HG02571 (cell line): ENCODE results near the gene ZBTB24.

ENCODE experiments used
- ATAC-seq: cut with Tn5 transposase; IDR thresholded peaks from one replicate; pipeline ENCODE4 v1.9.1; 2021; ENCODE audit warnings: mild to moderate bottlenecking, moderate library complexity; ENCODE audit not compliant: unreplicated experiment

ZBTB24 gene

DNA sequence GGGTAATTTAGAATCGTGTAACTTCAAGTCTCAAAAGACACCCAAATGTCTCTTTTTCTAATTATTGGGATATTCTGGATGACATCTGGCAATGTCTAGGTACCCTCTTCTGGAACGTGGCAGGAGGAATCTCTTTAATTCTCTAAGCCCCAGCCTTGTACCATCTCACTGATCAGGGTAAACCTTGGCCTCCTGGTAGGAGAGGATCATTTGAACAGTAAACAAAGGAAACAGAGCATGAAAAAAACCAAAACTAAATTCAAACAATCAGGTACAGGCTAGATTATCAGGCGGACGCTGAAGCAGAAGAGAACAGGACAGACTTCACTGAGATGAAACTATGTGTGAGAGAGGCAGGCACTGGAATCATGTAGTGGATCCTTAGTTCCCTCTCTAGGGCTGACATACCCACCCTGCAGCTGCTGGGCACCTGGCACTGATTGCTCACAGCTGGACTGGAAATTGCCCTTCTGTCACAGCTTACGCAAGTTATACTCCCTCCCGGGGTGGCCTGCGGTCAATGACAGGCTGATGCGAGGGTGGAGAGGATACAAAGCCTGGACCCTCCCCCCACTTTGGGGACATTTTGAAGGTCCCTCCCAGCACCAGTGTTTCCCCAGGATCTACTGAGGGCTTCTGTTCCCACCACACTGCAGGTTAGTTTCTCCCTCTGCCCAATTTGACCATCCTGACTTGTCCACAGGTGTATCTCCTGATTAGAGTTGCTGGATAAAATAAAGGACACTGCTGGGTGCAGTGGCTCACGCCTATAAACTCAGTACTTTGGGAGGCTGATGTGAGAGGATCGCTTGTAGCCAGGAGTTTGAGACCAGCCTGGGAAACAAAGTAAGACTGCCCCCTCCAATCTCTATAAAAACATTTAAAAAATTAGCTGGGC lies 20.6 kb upstream of the ZBTB24 start:
- ATAC-seq: no peak

DNA sequence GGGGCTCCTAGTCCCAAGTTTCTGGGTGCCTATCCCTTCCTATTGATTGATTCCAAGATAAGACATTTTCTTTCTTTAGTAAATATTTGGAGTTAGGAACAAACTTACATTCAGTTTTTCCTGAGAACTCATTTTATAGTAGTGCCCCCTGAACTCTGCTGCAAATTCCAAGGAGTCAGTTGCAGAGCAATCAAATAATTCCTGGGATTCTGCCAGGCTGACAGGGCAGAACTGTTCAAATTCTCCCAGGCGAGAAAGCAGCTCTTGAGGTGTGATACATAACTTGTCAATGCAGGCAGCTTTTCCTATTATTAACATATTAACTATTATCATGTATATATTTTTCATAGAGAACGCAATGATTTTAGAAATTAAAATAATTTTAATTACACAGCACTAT lies 15.9 kb upstream of the ZBTB24 start:
- ATAC-seq: no peak

DNA sequence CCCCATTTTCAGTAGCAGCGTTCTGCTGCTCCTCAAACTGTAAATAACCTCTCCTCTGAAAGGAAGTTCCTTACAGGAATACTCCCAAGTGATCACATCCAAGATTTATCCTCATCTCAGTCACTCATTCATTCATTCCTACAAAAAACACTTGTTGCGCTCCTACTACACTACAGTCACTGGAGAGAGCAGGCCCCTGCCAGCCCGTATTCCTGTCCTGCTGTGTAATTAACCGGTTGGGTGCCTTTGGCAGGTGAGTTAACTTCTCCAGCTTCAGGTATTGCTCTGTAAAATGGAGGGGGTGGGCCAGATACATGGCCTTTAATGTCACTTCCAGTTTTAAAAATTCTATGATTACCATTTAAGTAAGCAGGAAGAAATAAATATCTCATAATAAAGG lies 15.0 kb upstream of the ZBTB24 start:
- no peak for ATAC-seq

DNA sequence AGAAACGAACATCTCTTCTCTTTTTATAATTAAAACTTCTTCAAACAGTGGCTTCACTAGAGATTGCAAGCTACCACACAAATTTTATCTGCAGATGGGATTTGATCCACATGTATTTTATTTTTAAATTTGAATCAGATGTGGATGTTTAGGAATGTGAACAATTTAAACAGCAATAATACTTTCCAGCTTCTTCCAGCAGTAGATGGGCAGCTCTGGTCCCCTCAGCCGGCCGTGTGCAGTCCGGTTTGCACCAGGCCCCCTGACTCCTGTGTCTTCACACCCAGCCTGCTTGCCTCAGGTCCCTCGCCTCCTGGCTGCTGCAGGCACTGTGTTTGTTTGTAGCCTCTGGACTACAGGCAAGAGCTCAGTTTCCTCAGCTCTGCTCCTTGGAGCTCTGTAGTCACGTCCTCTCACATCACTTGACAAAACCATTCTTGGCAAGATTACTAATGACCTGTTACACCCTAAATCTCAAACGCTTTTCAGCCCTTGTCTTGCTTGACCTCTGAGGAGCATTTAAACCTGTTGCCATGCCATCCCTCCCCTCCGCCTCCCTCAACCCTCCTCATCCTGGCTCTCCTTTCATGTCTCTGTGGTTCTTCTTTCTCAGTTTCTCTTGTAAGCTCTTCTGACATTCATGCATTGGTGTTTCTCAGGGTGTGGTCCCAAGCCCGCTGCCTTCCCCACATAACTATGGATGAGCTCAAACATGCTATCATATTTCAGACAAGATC lies 13.2 kb upstream of the ZBTB24 start:
- ATAC-seq: no peak

DNA sequence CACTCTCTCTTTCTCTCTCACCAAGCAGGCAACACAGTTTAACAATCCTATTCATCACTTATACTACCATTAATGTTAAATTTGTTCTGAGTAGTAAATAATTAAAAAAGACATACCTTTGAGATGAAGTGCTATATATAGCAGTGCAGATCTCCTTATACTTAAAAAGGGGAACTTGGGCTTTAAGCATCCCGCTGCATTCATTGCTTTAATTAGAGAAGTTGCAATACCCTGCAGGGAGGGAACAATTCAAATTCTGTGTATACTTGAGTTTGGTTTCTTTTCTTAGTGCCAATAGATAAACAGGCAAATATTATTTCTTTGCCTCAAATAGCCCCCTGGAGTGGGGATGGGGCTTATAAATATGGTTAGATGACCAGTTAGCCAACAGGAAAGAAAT lies 10.8 kb upstream of the ZBTB24 start:
- no peak for ATAC-seq

DNA sequence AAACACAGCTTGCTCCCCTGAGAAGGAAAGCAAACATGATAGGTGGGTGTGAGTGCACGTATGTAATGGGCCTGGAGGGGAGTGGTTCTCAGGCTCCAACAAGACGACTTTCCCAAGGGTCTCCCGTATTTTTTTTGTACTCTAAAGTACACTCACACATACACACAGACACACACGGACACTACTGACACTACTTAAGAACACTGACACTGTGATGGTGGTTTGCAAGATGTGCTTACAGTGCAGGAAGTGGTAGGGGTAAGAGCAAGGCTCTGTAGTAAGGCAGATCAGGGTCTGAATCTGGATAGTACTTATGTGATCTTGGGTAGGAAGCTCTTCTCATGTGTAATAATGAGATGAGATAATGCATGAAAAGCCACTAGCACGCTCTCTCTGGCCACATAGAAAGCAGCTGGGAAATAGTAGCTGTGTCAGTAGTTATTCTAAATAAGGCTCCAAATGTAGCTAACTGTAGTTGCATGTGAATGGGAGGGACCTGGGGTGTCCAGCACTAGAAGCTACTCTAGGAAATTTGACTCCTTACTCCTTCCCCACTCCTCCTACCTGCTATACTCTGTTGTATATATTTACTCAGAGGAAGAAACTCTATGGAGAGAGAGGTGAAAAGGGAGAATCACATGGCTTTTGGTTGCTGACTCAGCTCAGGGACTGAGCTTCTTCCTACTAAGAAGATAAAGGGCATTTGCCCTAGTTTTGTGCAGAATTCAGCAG lies 8.4 kb upstream of the ZBTB24 start:
- no peak for ATAC-seq

DNA sequence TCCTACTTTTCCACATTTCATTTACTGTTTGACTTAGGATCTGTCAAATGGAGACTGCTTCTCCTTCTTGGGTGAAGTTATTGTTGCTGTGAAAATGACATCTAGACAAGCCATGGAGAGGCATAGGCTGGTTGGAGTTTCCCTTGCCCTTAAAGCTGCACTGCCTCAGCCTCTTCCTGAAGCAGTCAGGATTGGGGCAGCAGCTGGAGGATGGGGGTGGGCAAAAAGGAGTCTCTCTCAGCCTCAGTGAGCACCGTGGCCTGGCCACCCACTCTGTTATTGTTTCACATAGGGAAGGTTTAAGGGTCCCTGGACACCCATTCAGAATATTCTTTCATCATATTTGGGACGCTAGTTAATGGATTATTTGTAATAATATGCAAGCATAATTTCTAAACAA lies 7.7 kb upstream of the ZBTB24 start:
- ATAC-seq: no peak

DNA sequence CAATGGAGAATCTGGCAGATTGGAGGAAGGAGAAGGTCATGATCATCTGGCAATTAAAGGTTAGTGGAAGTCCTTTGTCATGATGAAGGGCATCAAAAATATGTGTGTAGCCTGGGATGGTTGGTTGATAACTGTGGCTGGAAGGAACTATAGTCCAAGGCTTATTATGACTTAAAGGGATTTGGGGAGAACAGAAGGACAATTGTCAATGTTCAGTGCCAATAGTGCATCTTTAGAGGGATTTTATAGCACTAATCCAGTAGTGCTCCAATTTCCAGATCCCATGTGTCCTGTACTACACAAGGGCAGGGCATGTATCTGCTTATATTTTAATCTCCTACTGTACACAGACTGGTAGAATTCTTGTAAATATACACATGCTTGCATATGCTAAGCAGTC lies 5.0 kb upstream of the ZBTB24 start:
- ATAC-seq: no peak

DNA sequence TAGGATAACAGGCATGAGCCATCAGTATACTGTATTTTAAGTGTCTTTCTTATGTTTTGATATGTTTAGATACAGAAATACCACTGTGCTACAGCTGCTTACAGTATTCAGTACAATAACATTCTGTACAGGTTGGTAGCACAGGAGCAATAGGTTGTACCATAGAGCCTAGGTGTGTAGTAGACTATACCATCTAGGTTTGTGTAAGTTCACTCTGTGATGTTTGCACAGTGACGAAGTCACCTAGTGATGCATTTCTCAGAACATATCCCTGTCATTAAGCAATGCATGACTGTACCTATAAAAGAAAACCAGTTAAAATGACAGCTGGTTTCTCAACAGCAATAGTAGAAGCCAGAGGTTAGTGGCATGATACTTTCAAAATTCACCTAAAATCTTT lies 3.0 kb upstream of the ZBTB24 start:
- ATAC-seq: no peak

DNA sequence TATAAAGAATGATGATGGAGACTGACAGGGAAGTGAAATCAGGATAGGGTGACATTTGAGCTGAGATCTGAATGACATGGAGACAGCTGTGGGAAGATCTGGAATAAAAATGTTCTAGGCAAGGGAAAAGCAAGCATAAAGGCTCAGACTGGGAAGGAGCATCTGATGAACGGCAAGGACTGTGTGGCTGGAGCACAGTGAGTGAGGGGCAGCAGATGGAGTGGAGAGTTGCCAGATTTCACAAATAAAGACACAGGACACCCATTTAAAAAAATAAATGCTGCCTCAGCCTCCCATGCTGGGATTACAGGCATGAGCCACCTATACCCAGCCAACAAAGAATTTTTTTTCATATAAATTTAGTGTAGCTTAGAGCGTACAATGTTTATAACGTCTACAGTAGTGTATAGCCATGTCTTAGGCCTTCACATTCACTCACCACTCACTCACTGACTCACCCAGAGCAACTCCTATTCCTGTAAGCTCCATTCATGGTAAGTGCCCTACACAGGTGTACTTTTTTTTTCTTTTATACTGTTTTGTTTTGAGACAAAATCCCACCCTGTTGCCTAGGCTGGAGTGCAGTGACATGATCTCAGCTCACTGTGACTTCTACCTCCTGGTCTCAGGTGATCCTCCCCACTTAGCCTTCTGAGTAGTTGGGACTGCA lies 2.4 kb upstream of the ZBTB24 start:
- no peak for ATAC-seq

DNA sequence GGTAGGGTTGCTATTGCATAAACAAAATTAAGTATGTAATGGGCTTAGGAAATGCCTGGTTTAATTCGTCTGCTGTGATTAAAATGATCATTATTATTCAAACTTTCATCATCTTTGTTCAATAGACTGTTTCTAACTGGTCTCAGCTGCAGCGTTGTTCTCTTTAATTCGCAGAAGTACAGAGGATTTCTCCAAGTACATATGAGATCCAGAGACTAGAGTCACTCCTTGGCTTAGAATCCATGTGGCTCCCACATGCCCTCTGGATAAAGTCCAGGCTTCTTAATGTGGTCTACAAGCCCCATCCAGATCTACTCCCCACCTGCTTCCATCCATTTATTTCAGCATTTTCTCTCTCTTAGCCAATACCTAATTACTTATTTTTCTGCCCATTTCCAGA lies 1.1 kb upstream of the ZBTB24 start:
- ATAC-seq: no peak

DNA sequence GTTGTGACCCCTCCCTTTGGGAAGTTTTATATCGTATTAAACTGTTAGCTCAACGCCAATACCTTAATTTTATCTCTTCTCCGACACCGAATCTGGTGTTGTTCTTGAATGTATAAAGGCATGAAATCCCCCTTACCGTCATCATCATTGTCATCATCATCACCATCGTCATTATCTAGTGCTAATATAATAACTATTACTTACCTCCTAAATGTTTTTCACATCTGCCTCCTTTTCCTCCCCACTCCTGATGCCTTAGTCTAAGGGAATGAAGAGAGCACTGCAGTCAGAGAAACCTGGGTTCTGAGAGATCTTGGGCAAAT lies 677 bp upstream of the ZBTB24 start:
- no peak for ATAC-seq

DNA sequence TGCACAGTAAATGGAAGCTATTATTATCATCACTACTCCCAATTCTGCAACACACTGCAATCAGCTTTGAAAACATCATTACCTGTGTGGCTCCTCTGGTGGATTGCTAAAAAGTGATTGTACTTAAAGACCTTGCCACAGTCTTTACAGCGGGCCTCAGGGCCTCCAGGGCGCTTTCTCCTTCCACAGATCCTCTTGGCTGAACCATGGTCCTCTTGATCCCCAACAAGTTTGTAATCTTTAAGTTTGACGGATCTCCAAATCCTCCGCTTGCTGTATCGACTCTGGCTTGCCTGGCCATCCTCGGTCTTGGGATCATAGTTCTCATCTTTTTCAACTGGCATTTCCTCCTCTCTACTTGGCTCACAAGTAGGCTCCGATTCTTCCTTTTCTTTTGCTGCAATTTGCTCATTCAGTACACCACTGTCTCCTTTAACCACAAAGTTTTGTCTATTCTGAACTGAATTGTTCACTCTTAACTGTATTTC lies 2.0 kb downstream of the ZBTB24 start:
- ATAC-seq: no peak

DNA sequence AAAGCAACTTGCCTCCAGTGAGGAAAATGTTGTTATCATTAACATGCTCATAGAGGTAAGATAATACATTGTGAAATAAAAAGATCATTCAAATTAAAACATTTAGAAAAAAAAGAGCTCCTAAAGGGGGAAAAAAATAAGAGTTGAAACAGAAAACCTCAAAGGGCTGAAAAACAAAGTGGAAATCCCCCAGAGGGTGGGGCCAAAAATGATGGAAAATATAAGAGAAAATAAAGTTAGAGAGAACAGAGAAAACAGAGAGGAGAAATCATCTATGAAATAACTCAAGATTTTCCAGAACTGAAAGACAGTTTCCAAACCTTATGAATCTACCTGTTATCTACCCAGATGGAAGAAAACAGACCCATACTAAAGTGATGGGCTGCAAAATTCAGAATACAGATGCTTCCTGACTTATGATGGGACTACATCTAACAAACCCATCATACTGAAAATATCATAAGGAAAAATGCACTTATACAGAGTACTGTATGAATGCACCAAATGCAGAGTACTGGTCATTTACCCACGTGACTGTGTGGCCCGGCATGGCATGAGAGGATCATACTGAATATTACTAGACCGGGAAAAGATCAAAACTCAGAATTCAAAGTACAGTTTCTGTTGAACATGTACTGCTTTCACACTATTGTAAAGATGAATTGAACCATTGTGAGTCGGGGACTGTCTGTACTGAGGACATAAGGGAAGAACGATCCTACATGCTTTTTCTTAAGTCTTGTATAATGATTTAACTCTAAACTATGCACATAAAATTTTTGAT lies 4.0 kb downstream of the ZBTB24 start:
- ATAC-seq: no peak

DNA sequence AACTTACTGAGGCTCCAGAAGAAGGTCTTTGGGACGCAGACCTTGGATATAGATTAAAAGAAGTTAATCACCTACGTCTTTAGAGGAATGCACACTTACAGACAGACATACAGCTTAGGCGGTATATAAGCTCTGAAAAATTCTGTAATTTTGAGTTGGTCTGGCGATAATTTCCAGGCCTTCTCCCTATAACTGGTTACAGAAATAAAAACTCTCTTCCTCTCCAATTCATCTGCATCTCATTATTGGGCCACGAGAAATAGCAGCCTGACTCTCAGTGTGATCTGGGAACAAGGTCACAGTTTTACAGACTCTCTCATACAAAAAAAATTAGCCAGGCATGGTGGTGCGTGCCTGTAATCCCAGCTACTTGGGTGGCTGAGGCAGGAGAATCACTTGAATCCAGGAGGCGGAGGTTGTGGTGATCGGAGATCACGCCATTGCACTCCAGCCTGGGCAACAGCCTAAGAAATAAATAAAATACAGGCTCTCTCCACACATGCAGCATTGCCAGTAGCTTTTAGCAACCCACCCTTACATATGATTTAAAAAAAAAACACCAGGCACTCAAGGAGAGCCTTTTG lies 4.7 kb downstream of the ZBTB24 start:
- no peak for ATAC-seq

DNA sequence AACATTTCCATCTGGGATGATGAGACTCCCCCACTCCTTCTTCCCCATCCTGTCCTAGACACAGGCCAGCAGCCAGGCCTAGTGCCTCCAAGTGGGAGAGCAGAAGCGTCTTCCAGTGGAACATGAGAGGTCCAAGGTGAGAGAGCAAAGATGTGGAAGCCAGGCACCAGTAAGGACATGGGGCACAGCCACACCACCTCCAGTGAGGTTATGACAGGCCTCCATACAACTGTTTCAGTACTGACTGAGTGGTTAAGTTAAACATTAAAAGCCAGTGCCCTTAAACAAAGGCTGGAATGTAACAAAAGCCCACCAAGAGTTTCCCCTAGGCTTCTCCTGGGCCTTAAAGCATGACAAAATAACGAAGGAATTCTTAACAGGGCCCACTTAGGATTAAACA lies 5.3 kb downstream of the ZBTB24 start:
- ATAC-seq: no peak

DNA sequence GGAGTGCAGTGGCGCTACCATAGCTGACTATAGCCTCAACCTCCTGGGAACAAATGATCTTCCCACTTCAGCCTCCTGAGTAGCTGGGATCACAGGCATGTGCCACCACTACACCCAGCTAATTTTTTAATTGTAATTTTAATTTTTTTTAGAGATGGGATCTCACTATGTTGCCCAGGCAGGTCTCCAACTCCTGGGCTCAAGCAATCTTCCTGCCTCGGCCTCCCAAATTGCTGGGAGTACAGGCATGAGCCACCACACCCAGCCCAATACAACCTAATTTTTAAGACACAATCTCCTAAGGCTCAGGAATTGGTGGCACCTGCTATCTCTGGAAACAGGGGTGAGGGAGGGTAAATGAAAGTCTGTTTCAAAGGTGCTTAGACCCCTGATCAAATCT lies 5.8 kb downstream of the ZBTB24 start:
- no peak for ATAC-seq

DNA sequence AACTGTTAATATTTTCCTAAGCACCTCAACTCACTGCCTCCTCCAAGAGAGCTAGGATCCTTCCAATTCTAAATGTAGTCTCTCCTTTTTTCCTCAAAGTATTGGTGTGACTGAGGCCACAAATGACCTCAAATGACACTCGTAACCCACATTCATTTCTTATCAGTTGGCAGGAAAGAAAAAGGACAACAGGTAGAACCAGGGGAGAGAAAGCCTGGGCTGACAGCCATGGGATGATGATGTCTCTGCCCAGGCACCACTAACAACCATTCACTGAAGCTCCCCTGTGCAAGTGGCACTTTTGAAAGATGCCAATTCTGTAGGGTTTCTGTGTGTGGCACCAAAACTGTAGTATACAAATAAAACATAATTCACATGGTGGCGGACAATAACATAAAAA lies 7.4 kb downstream of the ZBTB24 start:
- no peak for ATAC-seq

DNA sequence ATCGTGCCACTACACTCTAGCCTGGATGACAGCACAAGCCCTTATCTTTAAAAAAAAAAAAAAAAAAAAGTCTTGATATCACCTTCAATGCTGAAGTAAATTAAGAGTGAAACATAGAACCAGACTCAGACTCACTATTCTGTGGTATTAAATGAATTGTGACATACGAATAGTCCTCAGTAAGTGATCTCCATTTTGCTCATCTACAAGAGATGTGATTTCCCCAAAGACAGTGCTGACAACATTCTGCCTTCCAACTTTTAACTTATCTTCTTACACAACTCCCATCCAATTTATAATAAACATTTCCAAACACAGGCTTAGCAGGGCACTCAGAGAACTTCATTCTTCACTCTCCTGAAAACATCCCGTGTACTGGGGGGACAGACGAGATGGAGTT lies 8.0 kb downstream of the ZBTB24 start:
- ATAC-seq: no peak

DNA sequence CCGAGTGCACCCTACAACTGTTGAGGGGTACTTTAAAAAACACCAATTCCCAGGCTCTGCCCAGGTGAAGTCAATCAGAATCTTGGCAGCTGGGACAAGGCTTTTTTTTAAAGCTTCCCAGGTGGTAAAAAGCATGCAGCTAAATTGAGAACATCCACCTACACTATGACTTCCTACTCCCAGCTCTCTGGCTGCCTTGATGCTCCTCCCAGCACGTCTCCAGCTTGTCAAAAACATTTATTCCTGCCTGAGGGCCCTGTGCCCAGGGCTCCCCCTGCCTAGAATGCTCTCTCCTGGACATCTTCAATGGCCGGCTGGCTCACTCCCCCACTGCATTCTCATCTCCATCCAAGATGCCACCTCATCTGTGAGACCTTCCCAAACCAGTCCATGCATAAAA lies 9.9 kb downstream of the ZBTB24 start:
- no peak for ATAC-seq
